GM18526 (cell line): ENCODE measurements around the gene ATP13A2.

Experiments
- POLR2A ChIP-seq: IDR thresholded peaks from 3 replicates; pipeline ENCODE4 v1.6.1; 2011; ENCODE audit not compliant: insufficient read length; ENCODE audit errors: extremely low read depth

ATP13A2 gene

DNA sequence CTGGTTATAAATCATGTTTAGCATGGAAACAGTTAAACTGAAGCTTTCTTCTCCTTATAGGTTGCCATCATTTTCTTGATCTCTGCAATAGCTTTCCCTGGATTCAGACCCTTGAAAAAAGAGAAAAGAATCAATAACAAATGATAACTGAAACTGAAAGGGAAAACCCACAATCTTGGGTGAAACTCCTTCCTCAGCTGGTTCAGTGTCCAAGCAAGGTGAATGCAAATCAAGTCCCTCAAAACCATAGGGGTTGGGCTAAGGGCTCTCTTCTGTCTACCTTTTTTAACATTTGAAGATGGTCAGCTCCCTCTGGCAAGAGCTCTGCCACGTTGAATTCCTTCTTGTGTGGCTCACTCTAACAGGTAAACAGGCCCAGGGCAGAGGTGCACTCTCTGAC is 7.1 kb upstream of the ATP13A2 start:
- no peak for TF ChIP-seq POLR2A

- TF ChIP-seq POLR2A, result no peak
Measured at GRCh38 chr1:17017435-17017834, 5.7 kb upstream of the ATP13A2 start.

- no peak for TF ChIP-seq POLR2A
Measured at GRCh38 chr1:17016317-17016661, 4.6 kb upstream of the ATP13A2 start.

DNA sequence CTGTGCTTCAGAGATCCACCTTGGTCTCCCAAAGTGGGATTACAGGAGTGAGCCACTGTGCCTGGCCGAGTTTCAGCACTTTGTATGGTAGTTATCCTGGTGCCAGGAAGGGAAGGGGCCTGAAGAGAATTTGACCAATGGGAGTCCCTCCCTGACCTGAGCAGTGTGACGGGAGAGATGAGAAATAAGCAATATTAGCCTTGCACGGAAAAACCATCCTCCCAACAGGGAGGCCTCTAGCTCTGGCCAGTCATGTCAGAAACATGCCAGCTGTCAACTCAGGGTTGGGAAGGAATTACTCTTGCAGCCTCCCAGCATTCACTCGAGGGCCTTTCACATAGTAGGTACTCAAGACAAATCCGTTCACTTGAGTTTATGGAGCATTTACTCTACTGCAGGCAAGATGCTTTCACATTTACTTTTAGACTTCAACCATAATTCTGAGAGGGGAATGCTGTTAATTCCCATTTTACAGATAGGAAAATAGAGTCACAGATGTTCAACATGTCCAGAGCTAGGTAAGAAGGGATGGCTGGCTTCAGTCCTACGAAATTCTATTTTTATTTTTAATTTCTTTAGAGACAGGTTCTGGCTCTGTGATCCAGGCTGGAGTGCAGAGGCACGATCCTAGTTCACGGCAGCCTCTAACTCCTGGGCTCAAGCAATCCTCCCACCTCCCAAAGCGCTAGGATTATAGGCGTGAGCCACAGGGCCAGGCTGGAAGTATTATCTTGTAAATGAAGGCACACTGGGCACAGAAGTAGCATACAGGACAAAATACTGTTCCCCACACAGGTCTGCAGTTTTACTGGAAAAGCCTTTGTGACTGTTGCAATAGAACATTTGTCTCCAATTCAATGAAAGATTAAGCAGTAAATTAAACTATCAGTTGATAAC is 3.2 kb upstream of the ATP13A2 start:
- no peak for TF ChIP-seq POLR2A

DNA sequence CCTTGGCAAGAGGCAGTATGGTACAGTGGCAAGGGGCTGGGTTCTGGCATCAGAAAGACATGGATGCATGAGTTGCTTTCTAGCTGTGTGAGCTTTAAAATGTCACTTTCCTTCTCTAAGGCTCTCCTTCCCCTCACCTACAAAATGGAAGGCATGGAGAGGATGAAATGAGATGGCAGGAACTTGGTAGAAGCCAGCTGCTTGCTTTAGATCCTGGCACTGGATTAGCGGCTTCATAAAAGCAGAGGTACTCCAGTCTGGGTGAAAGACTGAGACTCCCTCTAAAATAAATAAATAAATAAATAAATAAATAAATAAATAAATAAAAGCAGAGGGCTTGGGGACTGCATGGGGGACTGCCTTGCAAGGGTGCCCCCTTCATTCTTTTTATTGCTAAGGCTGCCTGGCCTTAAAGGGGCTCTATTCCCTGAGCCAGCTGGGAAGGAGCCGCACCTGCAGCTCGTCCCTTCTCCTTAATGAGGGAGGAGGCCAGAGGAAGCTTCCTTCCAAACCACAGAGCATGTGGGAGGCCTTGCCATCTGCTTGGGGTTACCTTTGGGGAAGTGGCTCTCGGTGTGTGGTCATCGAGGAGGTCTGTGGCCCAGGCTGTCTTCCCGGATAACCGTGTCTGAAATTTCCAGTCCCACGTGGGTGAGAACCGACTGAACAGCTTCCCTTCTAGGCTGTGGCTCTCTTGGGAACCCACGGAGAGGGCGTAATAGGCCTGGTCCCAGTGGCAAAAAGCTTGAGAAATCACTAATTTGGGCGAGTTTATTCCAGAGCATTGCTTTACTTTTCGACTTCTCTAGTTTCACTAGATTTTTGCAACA is 2.0 kb upstream of the ATP13A2 start:
- TF ChIP-seq POLR2A, result no peak

DNA sequence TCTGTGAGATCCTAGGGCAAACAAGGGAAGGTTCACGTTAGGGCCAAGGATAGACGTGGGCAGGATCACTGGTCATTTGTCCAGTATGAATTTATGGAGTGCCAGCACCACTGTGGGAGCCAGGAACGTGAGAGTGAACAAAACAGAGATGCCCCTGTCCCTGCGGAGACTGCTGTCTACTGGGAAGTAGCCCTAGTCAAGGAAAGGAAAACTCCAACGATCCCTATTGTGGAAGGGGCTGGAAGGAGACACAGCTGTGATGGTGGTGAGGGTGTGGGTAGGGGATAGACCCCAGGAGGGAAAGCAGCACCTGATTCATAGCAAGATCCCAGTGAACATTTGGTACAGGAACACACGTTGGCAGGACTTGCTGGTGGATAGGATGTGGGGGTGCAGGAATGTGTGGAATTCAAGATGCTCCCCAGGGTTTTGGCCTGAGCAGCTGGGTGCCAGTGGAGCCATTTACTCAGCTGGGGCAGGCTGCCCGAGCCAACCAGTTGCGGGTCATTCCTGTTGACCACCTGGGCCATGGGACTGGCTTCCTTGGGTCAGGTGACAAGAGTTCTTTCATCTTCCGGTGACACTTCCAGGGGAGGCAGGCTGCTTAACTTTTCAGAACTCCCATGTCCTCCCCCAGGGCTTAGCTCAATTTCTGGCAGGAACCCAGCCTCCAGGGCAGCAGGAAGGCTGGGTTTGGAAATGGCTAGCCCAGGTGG is 1.2 kb upstream of the ATP13A2 start:
- TF ChIP-seq POLR2A, result no peak

DNA sequence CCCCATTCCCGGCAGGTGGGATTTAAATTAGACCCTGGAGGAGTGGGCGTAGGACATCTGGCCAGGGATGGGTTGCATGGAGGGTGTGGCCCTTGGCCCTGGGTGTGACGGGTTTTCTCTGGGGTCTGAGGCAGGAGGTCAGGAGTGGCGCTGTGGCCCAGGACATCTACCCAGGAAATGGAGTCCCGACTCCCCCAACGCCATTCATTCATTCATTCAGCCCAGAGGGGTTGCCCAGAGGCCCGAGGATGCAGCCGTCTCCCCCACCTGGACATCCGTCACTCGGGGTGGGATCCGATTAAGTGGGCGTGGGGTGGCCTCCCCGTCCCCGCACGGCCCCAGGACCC is 663 bp downstream of the ATP13A2 start:
- TF ChIP-seq POLR2A, result no peak

- no peak for TF ChIP-seq POLR2A
Measured at GRCh38 chr1:17009706-17010105, 2.0 kb downstream of the ATP13A2 start.

DNA sequence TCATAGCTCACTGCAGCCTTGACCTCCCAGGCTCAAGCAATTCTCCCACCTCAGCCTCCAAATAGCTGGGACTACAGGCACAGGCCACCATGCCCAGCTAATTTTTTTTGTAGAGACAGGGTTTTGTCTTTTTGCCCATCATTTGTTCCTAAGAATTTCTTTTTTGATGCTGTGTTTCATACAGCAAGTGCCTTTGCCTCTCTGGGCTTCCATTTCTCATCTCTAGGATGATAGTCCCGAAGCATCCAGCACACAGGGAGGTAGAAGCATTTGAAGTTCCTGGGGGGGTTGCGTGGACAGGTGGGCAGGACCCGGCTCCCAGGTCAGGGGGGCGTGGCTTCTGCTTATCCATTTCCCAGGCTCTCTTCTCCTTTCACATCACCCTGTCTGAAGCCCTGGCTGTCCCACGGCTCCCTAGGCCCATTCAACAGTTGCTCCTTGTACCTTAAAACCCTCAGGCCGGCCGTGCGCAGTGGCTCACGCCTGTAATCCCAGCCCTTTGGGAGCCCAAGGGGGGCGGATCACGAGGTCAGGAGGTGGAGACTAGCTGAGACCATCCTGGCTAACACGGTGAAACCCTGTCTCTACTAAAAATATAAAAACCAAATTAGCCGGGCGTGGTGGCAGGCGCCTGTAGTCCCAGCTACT is 3.4 kb downstream of the ATP13A2 start:
- TF ChIP-seq POLR2A, result no peak

GRCh38 chr1:17007121-17007520 is 4.6 kb downstream of the ATP13A2 start:
- TF ChIP-seq POLR2A, result no peak

DNA sequence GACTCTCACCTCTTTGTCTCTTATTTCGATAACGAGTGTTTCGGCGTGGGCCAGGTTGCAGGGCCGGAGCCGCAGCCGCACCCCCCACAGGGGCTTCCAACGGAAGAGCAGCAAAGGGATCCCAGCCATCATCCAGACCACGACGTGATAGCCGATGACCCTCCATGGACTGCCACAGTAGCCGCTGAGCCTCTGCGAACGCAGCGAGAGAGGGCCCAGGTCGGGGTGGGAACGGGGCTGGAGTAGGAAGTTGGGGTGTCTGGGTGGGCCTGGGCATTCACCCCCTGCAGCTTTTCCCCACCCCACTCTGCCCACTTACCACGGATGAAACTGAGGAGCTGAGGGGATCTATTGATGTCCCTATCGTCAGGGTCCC is 6.4 kb downstream of the ATP13A2 start:
- no peak for TF ChIP-seq POLR2A

DNA sequence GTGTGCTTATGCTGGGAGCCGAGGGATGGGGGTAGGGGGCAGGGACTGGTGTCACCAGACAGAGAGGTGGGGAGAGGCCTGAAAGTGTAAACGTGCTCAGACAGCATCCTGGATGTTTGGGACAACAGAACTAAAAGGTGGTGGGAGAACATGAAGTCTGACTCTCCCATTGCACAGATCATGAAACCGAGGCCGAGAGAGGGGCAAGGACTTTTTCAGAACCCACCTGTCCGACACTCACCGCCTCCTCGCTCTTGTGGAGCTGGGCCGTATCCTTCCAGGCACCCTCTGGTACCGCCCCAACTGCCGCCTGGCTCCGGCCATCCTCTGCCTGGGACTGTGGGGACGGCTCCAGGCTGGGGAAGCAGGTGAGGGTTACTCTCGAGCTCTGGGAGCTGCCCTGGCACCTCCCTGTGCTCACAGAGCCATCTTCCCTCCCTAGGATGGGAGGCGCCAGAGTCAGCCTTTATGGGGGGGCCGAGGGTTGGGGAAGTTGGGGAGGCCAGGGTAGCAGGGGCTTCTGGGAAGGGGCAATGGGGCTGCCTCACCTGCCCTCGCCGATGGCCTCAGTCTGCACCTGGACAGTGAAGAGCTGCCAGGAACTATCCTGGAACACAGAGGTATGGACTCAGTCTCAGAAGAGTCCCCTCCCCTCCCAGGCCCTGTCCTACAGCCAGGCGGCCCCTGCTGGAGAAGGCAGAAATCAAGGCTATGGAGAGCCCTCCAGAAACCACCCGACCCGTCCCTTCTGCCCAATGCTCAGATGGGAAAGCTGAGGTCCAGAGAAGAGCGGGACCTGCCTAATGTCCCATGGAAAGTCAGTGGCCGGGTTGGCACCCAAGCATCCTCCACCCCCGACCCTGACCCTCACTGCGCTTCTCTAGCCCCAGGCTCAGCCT is 7.0 kb downstream of the ATP13A2 start:
- no peak for TF ChIP-seq POLR2A

- no peak for TF ChIP-seq POLR2A
Measured at GRCh38 chr1:17002524-17002902, 9.2 kb downstream of the ATP13A2 start.

- no peak for TF ChIP-seq POLR2A
Measured at GRCh38 chr1:17001760-17002523, 9.8 kb downstream of the ATP13A2 start.
